IPS-18a (cell line): ENCODE measurements around the gene PPP1R3E.

Source experiments
- H3K27ac ChIP-seq: one replicate; pipeline ENCODE4 v1.5.1; 2013; ENCODE audit warnings: low read length
- H3K27me3 ChIP-seq: one replicate; pipeline ENCODE4 v1.6.1; 2013; ENCODE audit warnings: mild to moderate bottlenecking, low read length; ENCODE audit not compliant: control insufficient read depth, insufficient read depth
- H3K36me3 ChIP-seq: one replicate; pipeline ENCODE4 v1.6.1; 2013; ENCODE audit warnings: low read depth, low read length; ENCODE audit not compliant: control insufficient read depth
- H3K4me1 ChIP-seq: one replicate; pipeline ENCODE4 v1.6.1; 2013; ENCODE audit warnings: low read depth, low read length; ENCODE audit not compliant: control insufficient read depth
- H3K4me3 ChIP-seq: one replicate; pipeline ENCODE4 v1.5.1; 2013; ENCODE audit warnings: low read length
- H3K9ac ChIP-seq: one replicate; pipeline ENCODE4 v1.6.1; 2013; ENCODE audit warnings: mild to moderate bottlenecking, low read length, moderate library complexity
- H3K9me3 ChIP-seq: one replicate; pipeline ENCODE4 v1.6.1; 2013; ENCODE audit warnings: low read depth, low read length; ENCODE audit not compliant: control insufficient read depth

Gene PPP1R3E

GRCh38 chr14:23252420-23253333 lies 50.0 kb downstream of the PPP1R3E start:
- peaks cover 34% of the 10 kb centered on the region for H3K4me1 ChIP-seq
- peak overlapping the region; percentile 95 for H3K27ac ChIP-seq
- H3K9ac ChIP-seq = peak overlapping the region; percentile 49
- no peaks in the 10 kb centered on the region for H3K36me3 ChIP-seq
- H3K27me3 ChIP-seq = no peaks in the 10 kb centered on the region
- peak overlapping the region; percentile 46 for H3K4me3 ChIP-seq
- H3K9me3 ChIP-seq = no peaks in the 10 kb centered on the region

GRCh38 chr14:23252006-23252405 lies 50.7 kb downstream of the PPP1R3E start:
- Histone ChIP-seq H3K27me3 (no peaks in the 10 kb centered on the region), H3K27ac (peak overlapping the region; percentile 95), H3K9ac (peak overlapping the region; percentile 49), H3K4me1 (peaks cover 34% of the 10 kb centered on the region), H3K36me3 (no peaks in the 10 kb centered on the region), H3K9me3 (no peaks in the 10 kb centered on the region), H3K4me3 (peak overlapping the region; percentile 46)

GRCh38 chr14:23249824-23250223 lies 52.8 kb downstream of the PPP1R3E start:
- H3K4me1 ChIP-seq = peaks cover 34% of the 10 kb centered on the region
- no peak overlapping the region for H3K9ac ChIP-seq
- no peaks in the 10 kb centered on the region for H3K9me3 ChIP-seq
- no peaks in the 10 kb centered on the region for H3K36me3 ChIP-seq
- no peaks in the 10 kb centered on the region for H3K27me3 ChIP-seq
- no peak overlapping the region for H3K27ac ChIP-seq
- H3K4me3 ChIP-seq = no peak overlapping the region

- no peaks in the 10 kb centered on the region for H3K9me3 ChIP-seq
- H3K4me1 ChIP-seq = peaks cover 33% of the 10 kb centered on the region
- no peaks in the 10 kb centered on the region for H3K27me3 ChIP-seq
- no peak overlapping the region for H3K27ac ChIP-seq
- H3K9ac ChIP-seq = no peak overlapping the region
- no peak overlapping the region for H3K4me3 ChIP-seq
- H3K36me3 ChIP-seq = no peaks in the 10 kb centered on the region
Observed at GRCh38 chr14:23248601-23249000, 54.1 kb downstream of the PPP1R3E start.
